Stimulated activated CD8-positive, alpha-beta memory T cell treated with anti-CD3 and anti-CD28 coated beads, Interleukin-12 subunit alpha, Interleukin-12 subunit beta, amount 100 ng/mL, for 1 hour (primary cell): ENCODE results near the gene POU2F1.

ENCODE experiments used
- DNase-seq: peaks from one replicate; pipeline ENCODE4 v3.0.0-alpha.2; 2020; ENCODE audit warnings: low read depth

Gene POU2F1

DNA sequence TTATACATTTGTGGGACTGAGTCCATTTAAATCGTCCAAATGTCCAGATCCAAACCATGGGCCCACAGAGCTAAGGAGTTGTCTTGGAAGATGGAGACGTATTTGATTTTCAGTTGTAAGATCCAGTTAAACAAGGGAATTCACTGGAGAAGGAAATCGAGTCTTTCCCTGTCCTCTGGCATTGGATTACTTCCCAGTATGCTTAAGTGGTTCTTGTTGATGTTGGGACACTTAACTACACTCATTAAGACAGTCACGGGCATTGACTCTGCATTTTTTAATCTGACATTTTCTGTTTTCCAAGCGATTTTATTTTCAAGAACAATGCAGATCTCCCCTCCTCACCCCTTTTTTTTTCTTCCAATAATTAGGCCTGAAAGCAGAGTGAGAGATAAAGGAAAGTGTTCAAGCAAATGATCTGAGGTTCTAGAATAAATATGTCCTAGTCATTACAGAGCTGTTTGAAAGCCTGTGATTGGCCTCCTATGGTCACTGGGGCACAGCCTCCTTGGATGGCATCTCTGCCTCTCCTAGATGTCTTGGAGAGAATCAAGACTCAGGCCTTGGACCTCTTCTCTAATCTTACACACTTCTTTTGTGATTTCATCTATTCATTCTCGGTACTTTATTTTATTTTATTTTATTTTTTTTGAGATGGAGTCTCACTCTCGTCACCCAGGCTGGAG is 248.7 kb downstream of the POU2F1 start:
- no peak for DNase-seq

DNA sequence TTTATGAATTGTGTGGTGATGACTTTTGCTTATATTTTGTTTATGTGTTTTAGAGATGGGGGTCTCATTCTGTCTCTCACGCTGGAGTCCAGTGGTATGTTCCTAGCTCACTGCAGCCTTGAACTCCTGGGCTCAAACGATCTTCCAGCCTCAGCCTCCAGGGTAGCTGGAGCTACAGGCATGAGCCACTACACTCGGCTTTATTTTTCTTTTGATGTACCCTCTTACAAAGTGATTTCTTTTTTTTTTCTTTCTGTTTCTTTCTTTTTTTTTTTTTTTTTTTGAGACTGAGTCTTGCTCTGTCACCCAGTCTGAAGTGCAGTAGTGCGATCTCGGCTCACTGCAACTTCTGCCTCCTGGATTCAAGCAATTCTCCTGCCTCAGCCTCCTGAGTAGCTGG is 250.9 kb downstream of the POU2F1 start:
- no peak for DNase-seq

DNA sequence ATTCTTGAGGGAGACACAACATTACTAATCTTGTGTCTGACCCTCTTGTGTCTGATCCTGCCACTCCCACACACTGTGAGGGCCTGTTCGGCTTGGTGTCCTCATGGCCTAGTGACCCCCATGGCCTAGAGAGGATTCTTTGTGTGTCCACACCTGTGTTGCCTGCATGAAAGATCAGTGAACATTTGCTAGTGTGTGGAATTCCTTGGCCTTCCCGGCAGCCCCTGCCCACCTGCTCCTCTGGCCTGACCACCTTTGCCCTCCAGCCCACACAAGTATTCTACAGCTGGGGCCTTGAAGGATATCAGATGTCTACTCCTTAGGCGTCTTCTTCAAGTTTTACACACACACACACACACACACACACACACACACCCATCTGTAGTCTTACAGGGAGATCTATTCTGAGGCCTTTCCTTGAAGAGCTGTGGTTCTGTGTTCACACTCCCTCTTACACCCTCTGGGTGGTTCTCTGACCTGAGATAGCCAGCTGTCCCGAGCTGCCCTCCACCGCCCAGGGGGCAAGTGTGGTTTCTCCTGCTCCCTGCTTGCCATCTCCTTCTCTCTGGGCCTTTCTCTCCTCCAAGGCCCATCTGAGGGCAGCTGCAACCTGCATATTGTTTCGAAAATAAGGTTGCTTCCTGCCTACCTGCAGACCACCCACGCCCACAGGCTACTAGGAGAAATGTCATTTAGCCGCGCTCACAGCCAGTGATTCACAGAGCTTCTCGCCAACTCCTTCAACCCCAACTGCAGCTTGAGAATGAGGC is 252.3 kb downstream of the POU2F1 start:
- no peak for DNase-seq

DNA sequence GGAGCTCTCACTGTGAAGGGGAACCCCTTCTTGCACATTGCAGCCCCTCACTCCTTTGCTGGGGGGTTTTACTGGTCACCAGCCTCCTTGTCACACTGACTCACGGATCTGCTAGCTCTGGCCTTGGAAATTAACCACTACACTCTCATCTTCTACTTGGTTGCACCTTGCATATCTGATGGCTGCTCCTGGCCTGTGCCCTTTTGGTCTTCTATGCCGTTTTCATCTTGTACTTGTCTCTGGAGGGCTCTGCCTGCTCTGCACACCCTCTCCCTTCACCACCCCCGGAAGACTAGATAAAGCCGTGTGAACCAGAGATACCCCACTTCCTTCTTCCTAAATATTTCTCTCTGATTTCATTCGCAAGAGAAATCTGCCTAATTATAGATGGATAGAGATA is 253.1 kb downstream of the POU2F1 start:
- DNase-seq, result no peak

DNA sequence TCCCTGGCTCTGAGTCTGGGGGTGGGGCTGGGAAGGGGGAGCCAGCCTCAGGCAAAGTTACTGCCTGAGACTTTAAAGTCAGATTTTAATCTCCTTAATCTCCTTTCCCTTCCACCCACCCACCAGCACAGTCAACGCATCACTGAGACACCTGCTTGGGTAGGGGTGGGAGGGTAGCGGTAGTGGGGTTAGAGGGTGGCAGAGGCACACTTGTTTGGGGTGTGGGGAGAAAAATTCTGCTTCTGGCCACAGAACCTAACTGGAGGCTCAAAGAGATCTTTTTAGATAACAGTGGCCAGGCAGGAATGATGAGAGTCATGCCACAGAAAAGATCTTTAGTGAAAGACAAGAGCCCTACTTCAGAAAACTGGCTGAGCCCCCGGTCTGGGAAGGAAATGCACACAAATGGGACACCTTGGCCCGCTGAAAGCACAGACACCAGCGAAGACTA is 253.5 kb downstream of the POU2F1 start:
- no peak for DNase-seq

DNA sequence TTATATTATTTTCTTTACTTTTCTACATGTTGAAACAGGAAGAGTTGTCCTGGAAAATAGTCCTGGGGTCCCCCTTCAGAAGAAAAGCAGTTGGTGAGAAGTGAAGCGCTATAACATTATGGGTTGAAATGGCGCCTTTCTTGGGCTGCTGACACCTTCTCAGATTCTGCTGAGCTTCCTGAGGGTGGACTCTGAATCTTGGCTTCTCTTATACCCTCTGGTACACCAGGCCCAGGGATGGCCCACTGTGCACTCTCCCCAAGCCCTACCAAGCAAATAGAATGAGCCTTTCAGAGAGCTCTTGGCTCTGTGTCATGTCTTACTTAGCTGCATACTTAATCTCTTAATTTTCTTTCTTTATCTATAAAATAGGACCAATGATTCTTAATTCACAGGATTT is 255.4 kb downstream of the POU2F1 start:
- no peak for DNase-seq
